Gastrocnemius medialis (tissue), 4 donors: ENCODE data around the gene DLEC1.

Source experiments
- POLR2A ChIP-seq, 2 donors: fragments of 450-650 bp; IDR thresholded peaks; one replicate each; pipeline ENCODE4 v1.6.1; 2017; ENCODE audit warnings: antibody characterized with exemption in 2 of 2, mild to moderate bottlenecking in 2 of 2, moderate library complexity in 2 of 2
- TF ChIP-seq, protein P1 (sequence below), 5 experiments: fragments of 450-650 bp in 3 of 5; fragments of 200-600 bp in 2 of 5; sonication (generic) in 2 of 5; IDR thresholded peaks in 4 of 5; conservative IDR thresholded peaks in 1 of 5; 1 replicate in 4 of 5; 2 replicates in 1 of 5; pipeline ENCODE4 v1.5.1; 2016 to 2019; ENCODE audit warnings: antibody characterized with exemption in 5 of 5, mild to moderate bottlenecking in 3 of 5, moderate library complexity in 3 of 5

DNA sequence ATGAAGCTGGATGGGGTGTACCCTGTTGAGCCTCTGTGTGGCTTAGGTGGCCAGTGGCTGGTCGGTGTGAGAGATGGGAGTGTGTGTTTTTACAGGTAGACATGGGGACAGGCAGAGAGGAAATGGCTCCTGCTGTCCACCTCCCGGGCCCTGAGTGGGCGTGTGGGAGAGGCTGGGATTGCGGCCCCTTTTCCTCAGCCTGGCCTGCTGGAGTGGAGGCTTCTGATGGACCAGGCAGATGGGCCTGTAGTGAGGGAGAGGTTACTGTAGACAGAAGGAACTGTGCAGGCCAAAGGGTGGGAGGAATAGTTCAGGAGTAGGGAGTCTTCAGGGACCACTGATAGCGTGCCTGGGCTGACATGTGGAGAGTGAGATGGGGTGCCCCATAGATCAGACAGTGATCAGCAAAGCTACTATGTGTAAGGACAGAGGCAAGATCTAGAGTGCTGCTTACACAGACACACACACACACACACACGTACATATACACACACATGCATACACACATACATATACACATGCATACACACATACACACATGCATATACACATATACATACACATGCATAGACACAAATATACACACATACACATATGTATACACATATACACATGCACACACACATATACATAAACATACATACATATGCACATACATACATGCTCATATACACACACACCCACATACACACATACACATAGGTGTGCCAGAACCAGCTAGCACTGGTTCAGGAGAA lies 71.5 kb downstream of the DLEC1 start:
- no peak for TF ChIP-seq POLR2A (IDR thresholded peaks at IDR 0.05)
- TF ChIP-seq, protein P1, sequence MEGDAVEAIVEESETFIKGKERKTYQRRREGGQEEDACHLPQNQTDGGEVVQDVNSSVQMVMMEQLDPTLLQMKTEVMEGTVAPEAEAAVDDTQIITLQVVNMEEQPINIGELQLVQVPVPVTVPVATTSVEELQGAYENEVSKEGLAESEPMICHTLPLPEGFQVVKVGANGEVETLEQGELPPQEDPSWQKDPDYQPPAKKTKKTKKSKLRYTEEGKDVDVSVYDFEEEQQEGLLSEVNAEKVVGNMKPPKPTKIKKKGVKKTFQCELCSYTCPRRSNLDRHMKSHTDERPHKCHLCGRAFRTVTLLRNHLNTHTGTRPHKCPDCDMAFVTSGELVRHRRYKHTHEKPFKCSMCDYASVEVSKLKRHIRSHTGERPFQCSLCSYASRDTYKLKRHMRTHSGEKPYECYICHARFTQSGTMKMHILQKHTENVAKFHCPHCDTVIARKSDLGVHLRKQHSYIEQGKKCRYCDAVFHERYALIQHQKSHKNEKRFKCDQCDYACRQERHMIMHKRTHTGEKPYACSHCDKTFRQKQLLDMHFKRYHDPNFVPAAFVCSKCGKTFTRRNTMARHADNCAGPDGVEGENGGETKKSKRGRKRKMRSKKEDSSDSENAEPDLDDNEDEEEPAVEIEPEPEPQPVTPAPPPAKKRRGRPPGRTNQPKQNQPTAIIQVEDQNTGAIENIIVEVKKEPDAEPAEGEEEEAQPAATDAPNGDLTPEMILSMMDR (IDR thresholded peaks at IDR 0.05 in 4 of 5, conservative IDR thresholded peaks at IDR 0.05 in 1 of 5), result no peak
